Ovary (tissue), 3 donors: ENCODE results near the gene PGLYRP2.

ENCODE experiments used
- CTCF ChIP-seq, 3 donors: fragments of 450-650 bp in 2 of 3; fragments of 200-600 bp in 1 of 3; IDR thresholded peaks; one replicate each; pipeline versions ENCODE4 v1.5.1 to v1.8.0; 2016 to 2022; ENCODE audit warnings: antibody characterized with exemption in 3 of 3, mild to moderate bottlenecking in 1 of 3
- EP300 ChIP-seq: sonication (generic); formaldehyde crosslinking; IDR thresholded peaks from one replicate; pipeline ENCODE4 v1.6.1; 2017; ENCODE audit warnings: antibody characterized with exemption
- POLR2A ChIP-seq: fragments of 450-650 bp; IDR thresholded peaks from one replicate; pipeline ENCODE4 v1.6.1; 2017; ENCODE audit warnings: antibody characterized with exemption, mild to moderate bottlenecking, moderate library complexity
- donor health status: DM: no; HTN: no; CAD: no.

DNA sequence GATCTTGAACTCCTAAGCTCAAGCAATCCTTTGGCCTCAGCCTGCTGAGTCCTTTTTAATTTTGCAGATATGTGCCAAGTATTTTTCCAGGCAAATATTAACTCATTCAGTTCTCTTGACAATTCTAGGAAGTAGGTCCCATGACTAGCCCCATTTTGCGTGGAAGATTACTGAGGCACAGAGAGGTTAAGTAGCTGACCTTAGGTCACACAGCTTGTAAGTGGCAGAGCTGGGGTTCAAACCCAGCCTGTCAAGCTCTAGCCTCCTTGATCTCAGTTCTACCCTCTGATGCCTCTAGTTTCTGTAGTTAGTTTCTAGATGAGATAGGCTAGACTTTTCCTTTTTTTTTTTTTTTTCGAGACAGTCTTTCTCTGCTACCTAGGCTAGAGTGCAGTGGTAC is 47.1 kb upstream of the PGLYRP2 start:
- no peak for TF ChIP-seq POLR2A
- TF ChIP-seq CTCF (IDR thresholded peaks at IDR 0.05), result no peak
- no peak for TF ChIP-seq EP300
